IPS DF 6.9 (cell line): ENCODE measurements around the gene CD207.

Experiments used
- DNase-seq: peaks from one replicate; pipeline ENCODE4 v3.0.0-alpha.2; 2013; ENCODE audit warnings: low read depth, low spot score
- H3K27ac ChIP-seq: one replicate; pipeline ENCODE4 v1.5.1; 2013; ENCODE audit warnings: low read length, control low read depth
- H3K27me3 ChIP-seq: 2 replicates; pipeline ENCODE4 v1.6.1; 2013; ENCODE audit warnings: mild to moderate bottlenecking, low read length; ENCODE audit not compliant: control insufficient read depth, insufficient read depth
- H3K36me3 ChIP-seq: 2 replicates; pipeline ENCODE4 v1.6.1; 2013; ENCODE audit warnings: low read length; ENCODE audit not compliant: control insufficient read depth, insufficient read depth
- H3K4me1 ChIP-seq: 2 replicates; pipeline ENCODE4 v1.6.1; 2013; ENCODE audit warnings: low read length; ENCODE audit not compliant: control insufficient read depth, insufficient read depth
- H3K4me3 ChIP-seq: 2 replicates; pipeline ENCODE4 v1.5.1; 2013; ENCODE audit warnings: mild to moderate bottlenecking, low read length
- H3K9me3 ChIP-seq: 2 replicates; pipeline ENCODE4 v1.6.1; 2013; ENCODE audit warnings: low read length, inconsistent platforms; ENCODE audit not compliant: control insufficient read depth, insufficient read depth
- whole genome bisulfite sequencing: extraction: QIAGEN DNeasy Blood & Tissue Kit; methylation state at CpG from one replicate; pipeline ENCODE4 v1.1.7; 2013; ENCODE audit warnings: mixed read lengths, missing lambda C conversion rate; ENCODE audit not compliant: insufficient read length, insufficient coverage; 5-methylcytosine and 5-hydroxymethylcytosine counted together

The CD207 gene

GRCh38 chr2:70852824-70853223 lies 17.2 kb upstream of the CD207 start:
- Histone ChIP-seq H3K4me1 (no peaks in the 10 kb centered on the region; the same call in 1 of the 2 replicates), H3K27me3 (no peaks in the 10 kb centered on the region), H3K27ac (no peak overlapping the region), H3K9me3 (no peaks in the 10 kb centered on the region), H3K36me3 (no peaks in the 10 kb centered on the region), H3K4me3 (no peak overlapping the region)
- no peak for DNase-seq
- no CpG with 5 or more reads among the region's 1 CpG for WGBS

- Histone ChIP-seq H3K27ac (no peak overlapping the region), H3K4me1 (no peaks in the 10 kb centered on the region; the same call in 1 of the 2 replicates), H3K9me3 (no peaks in the 10 kb centered on the region), H3K4me3 (no peak overlapping the region), H3K36me3 (no peaks in the 10 kb centered on the region), H3K27me3 (no peaks in the 10 kb centered on the region)
- no peak for DNase-seq
- no CpG with 5 or more reads among the region's 4 CpGs for WGBS
Measured at GRCh38 chr2:70851704-70852103, 16.1 kb upstream of the CD207 start.

GRCh38 chr2:70850925-70851324 lies 15.3 kb upstream of the CD207 start:
- Histone ChIP-seq H3K4me1 (no peaks in the 10 kb centered on the region; the same call in 1 of the 2 replicates), H3K4me3 (no peak overlapping the region), H3K36me3 (no peaks in the 10 kb centered on the region), H3K9me3 (no peaks in the 10 kb centered on the region), H3K27ac (no peak overlapping the region), H3K27me3 (no peaks in the 10 kb centered on the region)
- no CpG with 5 or more reads among the region's 2 CpGs for WGBS
- no peak for DNase-seq

- H3K36me3 ChIP-seq: no peaks in the 10 kb centered on the region
- no peak overlapping the region for H3K27ac ChIP-seq
- no peaks in the 10 kb centered on the region for H3K9me3 ChIP-seq
- DNase-seq: no peak
- WGBS: no CpG with 5 or more reads among the region's 7 CpGs
- no peak overlapping the region for H3K4me3 ChIP-seq
- H3K27me3 ChIP-seq: no peaks in the 10 kb centered on the region
- H3K4me1 ChIP-seq: no peaks in the 10 kb centered on the region
Measured at GRCh38 chr2:70842401-70842800, 6.8 kb upstream of the CD207 start.

DNA sequence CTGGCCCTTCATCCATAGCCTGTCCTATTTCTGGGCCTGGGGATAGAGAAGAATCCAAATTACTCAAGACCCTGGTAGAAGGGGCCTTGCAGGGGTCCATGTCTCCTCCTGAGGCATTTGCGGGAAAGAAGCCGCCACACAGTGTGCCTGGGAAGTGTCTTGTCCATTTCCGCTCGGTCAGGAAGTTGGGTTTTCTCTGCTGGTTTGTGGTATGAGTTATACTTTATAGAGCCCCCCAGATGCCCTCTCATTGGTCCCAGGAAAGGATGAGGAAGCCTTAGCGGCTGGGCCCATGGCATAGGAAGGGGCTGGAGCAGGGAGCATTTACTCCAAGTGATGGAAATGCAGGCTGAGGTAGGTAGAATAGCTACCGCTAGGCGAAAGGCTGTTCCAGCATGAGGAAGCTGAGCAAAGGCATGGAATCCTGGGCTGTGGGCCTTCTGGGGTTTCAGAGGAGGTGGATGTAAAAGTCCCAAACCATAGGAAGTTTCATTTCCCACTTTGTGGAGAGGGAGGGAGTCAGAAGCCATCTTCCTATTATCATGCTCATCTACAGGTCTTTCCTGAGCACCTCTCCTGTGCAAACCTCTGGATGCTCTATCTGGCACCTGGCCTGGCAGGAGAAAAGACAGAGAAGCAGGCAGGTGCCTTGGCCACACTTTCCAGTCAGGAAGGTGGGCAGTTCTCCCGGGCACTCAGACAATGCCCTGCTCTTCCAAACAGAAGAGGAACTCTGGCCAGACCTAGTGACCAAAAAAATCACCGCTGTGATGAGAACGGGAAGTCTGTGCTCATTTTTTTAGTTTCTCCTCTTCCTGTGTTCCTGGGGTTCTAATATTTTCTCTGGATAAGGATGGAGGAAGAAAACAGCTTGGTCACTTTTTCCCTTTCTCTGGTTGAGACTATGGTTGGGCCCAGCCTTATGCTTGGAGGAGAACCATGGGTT lies 2.6 kb upstream of the CD207 start:
- no peaks in the 10 kb centered on the region for H3K27me3 ChIP-seq
- H3K36me3 ChIP-seq: no peaks in the 10 kb centered on the region
- whole genome bisulfite sequencing: no CpG with 5 or more reads among the region's 10 CpGs
- H3K27ac ChIP-seq: no peak overlapping the region
- H3K9me3 ChIP-seq: no peaks in the 10 kb centered on the region
- no peak overlapping the region for H3K4me3 ChIP-seq
- no peak for DNase-seq
- H3K4me1 ChIP-seq: no peaks in the 10 kb centered on the region

DNA sequence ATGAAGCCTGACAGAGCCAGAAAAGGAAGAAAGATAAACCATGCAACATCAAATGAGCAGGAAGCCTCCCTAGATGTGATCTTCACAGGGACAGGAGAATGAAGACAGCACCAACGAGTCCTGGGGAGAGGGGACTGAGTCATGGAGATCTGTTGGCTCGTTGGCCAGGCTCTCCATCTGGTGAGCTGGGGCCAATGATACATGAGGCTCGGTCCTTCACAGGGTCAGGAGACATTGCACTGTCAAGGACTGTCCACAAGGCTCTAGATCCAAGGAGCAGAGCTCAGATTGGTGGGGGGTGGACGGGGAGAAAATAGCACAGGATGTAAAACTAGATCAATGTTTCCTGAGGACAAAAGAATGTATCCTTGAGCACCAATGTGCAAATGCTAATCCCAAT lies 735 bp downstream of the CD207 start:
- no peak overlapping the region for H3K4me3 ChIP-seq
- H3K27ac ChIP-seq: no peak overlapping the region
- H3K27me3 ChIP-seq: no peaks in the 10 kb centered on the region
- no peak for DNase-seq
- WGBS: no CpG with 5 or more reads among the region's 4 CpGs
- no peaks in the 10 kb centered on the region for H3K9me3 ChIP-seq
- H3K4me1 ChIP-seq: no peaks in the 10 kb centered on the region
- no peaks in the 10 kb centered on the region for H3K36me3 ChIP-seq

- Histone ChIP-seq H3K36me3 (no peaks in the 10 kb centered on the region), H3K27me3 (no peaks in the 10 kb centered on the region), H3K27ac (no peak overlapping the region), H3K4me1 (no peaks in the 10 kb centered on the region), H3K4me3 (no peak overlapping the region), H3K9me3 (no peaks in the 10 kb centered on the region)
- DNase-seq: no peak
- no CpG with 5 or more reads among the region's 2 CpGs for WGBS
Measured at GRCh38 chr2:70834106-70834505, 1.5 kb downstream of the CD207 start.

- Histone ChIP-seq H3K27me3 (no peaks in the 10 kb centered on the region), H3K9me3 (no peaks in the 10 kb centered on the region), H3K27ac (no peak overlapping the region), H3K4me1 (no peaks in the 10 kb centered on the region; the same call in 1 of the 2 replicates), H3K36me3 (no peaks in the 10 kb centered on the region), H3K4me3 (no peak overlapping the region)
- no CpG with 5 or more reads among the region's 1 CpG for WGBS
- no peak for DNase-seq
Measured at GRCh38 chr2:70833246-70833645, 2.4 kb downstream of the CD207 start.

DNA sequence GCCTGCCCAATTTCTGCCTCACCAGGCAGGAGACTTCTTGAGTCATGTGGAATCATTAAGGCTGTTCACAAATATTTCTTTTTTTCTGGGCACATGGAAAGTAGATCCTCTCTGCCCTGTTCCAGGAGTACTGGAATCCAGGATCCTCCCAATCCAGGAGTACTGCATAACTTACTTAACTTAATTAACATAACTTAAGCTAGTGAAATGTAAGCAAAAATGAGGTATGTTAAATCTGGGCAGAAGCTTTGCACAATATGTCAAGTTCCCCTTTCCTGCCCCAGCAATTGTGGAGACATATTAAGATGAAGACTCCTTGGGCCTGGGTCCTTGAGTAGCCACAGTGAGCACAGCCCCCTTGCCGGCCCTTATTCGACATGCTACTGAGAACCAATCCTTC lies 3.2 kb downstream of the CD207 start:
- Histone ChIP-seq H3K36me3 (no peaks in the 10 kb centered on the region), H3K9me3 (no peaks in the 10 kb centered on the region), H3K27ac (no peak overlapping the region), H3K4me3 (no peak overlapping the region), H3K4me1 (peaks cover 2% of the 10 kb centered on the region; the same call in 1 of the 2 replicates), H3K27me3 (no peaks in the 10 kb centered on the region)
- no peak for DNase-seq
- WGBS: no CpG with 5 or more reads among the region's 2 CpGs

GRCh38 chr2:70831861-70832260 lies 3.8 kb downstream of the CD207 start:
- H3K4me1 ChIP-seq: peaks cover 2% of the 10 kb centered on the region; the same call in 1 of the 2 replicates
- WGBS: no CpG with 5 or more reads among the region's 6 CpGs
- no peaks in the 10 kb centered on the region for H3K36me3 ChIP-seq
- H3K27ac ChIP-seq: no peak overlapping the region
- no peak for DNase-seq
- no peaks in the 10 kb centered on the region for H3K9me3 ChIP-seq
- H3K4me3 ChIP-seq: no peak overlapping the region
- H3K27me3 ChIP-seq: no peaks in the 10 kb centered on the region

- no peak for DNase-seq
- no CpG with 5 or more reads among the region's 5 CpGs for WGBS
Measured at GRCh38 chr2:70830366-70830765, 5.2 kb downstream of the CD207 start.

More at GRCh38 chr2:70830366-70830765, 5.2 kb downstream of the CD207 start:
- Histone ChIP-seq H3K4me3 (no peak overlapping the region), H3K4me1 (peaks cover 2% of the 10 kb centered on the region; the same call in 1 of the 2 replicates), H3K36me3 (no peaks in the 10 kb centered on the region), H3K27ac (no peak overlapping the region), H3K27me3 (no peaks in the 10 kb centered on the region), H3K9me3 (no peaks in the 10 kb centered on the region)
